Transverse colon (tissue), 4 donors: Measurements from ENCODE around the gene FRS3. TPM values are rescaled to one million over a fixed set of nuclear protein-coding genes. Genes with fewer than 3 reads are reported as not detected.

Experiments used
- DNase-seq: peaks from one replicate; pipeline ENCODE4 v3.0.0-alpha.2; 2019
- H3K27ac ChIP-seq, 4 donors: fragments of 200-600 bp; sonication (generic); 2 replicates each; pipeline ENCODE4 v1.5.1; 2016 to 2018; ENCODE audit warnings: inconsistent platforms in 4 of 4
- H3K27me3 ChIP-seq: fragments of 200-600 bp; sonication (generic); 2 replicates; pipeline ENCODE4 v1.5.1; 2017; ENCODE audit warnings: inconsistent platforms
- H3K36me3 ChIP-seq, 4 donors: fragments of 200-600 bp; sonication (generic); 2 replicates each; pipeline ENCODE4 v1.5.1; 2017 to 2019; ENCODE audit warnings: inconsistent platforms in 4 of 4
- H3K4me1 ChIP-seq, 4 donors: fragments of 200-600 bp; sonication (generic); 2 replicates each; pipeline ENCODE4 v1.5.1; 2017 to 2020; ENCODE audit warnings: inconsistent platforms in 4 of 4
- H3K4me3 ChIP-seq, 4 donors: fragments of 200-600 bp; sonication (generic); 1 replicate in 1 of 4; 2 replicates in 3 of 4; pipeline versions ENCODE4 v1.5.1 to v1.6.1; 2017 to 2019; ENCODE audit warnings: inconsistent platforms in 4 of 4
- H3K9me3 ChIP-seq, 2 donors: fragments of 200-600 bp; sonication (generic); 2 replicates each; pipeline ENCODE4 v1.5.1; 2017 to 2019; ENCODE audit warnings: inconsistent platforms in 2 of 2
- EP300 ChIP-seq: sonication (generic); formaldehyde crosslinking; IDR thresholded peaks from one replicate; pipeline ENCODE4 v1.6.1; 2017; ENCODE audit warnings: antibody characterized with exemption, low read depth
- POLR2A ChIP-seq: fragments of 450-650 bp; IDR thresholded peaks from one replicate; pipeline ENCODE4 v1.6.1; 2016; ENCODE audit warnings: antibody characterized with exemption, mild to moderate bottlenecking, moderate library complexity
- POLR2AphosphoS5 ChIP-seq, 3 donors: sonication (generic); formaldehyde crosslinking; IDR thresholded peaks; one replicate each; pipeline ENCODE4 v1.6.1; 2016; ENCODE audit warnings: antibody characterized with exemption in 3 of 3
- WGBS, 2 donors: methylation state at CpG; one replicate each; pipeline ENCODE4 v1.1.5; 2018; ENCODE audit warnings: low coverage in 1 of 2; 5-methylcytosine and 5-hydroxymethylcytosine counted together
- in situ Hi-C, 4 donors: fragments of 200-750 bp; cut with MboI; loops; one replicate each; pipeline versions ENCODE4 v1.15.0 to v1.15.1; 2017; ENCODE audit warnings: low sequenced_read_pairs in 3 of 4, low pct_ligation_motif_present in 1 of 4, low pct_unique_long_range_greater_than_20kb in 1 of 4
- intact Hi-C: fragments of 100-400 bp; cut with DNase I; formaldehyde crosslinking; loops from one replicate; pipeline ENCODE4 v1.15.1; 2023; ENCODE audit warnings: low total_unique reads
- total RNA-seq, 4 donors: library from RNA; depleted of rRNA; stranded (reverse); fragments of >200 nt; gene quantifications; one replicate each; pipeline ENCODE4 v1.1.0, GENCODE V29; 2016
- TF ChIP-seq, protein P1 (sequence below), 5 experiments: fragments of 200-600 bp in 3 of 5; fragments of 450-650 bp in 2 of 5; sonication (generic) in 3 of 5; IDR thresholded peaks; 1 replicate in 2 of 5; 2 replicates in 3 of 5; pipeline ENCODE4 v1.5.1; 2016 to 2017; ENCODE audit warnings: antibody characterized with exemption in 5 of 5, inconsistent platforms in 3 of 5, mild to moderate bottlenecking in 2 of 5, moderate library complexity in 1 of 5

The FRS3 gene
- total RNA-seq, 4 donors from 2014 or later = 2.8 to 4.5 (median 3.2) TPM

DNA sequence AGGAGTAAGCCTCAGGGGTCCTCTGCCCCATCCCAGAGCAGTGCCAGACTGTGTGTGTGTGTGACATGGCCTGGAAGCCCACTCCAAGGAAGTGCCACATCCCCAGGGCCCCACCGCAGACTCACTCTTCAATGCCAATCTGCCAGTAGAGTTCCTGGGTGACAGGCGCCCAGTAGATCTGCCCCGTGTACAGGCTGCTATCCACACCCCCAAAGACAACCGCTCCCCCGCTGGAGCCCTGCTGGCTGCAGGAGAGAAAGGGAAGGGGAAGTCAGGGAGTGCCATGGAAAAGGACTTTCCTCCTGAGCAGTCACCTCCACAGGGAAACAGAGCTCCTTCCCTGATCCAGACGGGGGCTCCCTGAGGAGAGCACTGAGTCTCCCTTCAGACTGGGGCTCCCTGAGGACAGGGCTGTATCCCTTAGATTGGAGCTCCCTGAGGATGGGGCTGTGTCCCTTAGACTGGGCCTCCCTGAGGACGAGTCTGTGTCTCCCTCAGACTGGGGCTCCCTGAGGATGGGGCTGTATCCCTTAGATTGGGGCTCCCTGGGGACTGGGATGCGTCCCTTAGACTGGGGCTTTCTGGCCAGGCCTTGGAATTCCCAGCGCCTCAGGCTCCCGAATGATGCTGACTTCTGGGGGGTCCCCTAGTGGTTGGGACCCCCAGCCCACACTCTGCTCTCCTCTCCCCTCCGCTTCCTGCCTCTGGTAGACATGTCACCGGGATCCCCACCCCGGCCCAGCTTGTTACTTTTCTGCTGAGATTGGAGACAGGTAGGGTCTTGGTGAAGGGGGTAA lies 39.1 kb downstream of the FRS3 start:
- H3K27me3 ChIP-seq = no peaks in the 10 kb centered on the region
- no peak for DNase-seq
- H3K4me3 ChIP-seq = no peak overlapping the region
- TF ChIP-seq EP300 = no peak
- TF ChIP-seq, protein P1, sequence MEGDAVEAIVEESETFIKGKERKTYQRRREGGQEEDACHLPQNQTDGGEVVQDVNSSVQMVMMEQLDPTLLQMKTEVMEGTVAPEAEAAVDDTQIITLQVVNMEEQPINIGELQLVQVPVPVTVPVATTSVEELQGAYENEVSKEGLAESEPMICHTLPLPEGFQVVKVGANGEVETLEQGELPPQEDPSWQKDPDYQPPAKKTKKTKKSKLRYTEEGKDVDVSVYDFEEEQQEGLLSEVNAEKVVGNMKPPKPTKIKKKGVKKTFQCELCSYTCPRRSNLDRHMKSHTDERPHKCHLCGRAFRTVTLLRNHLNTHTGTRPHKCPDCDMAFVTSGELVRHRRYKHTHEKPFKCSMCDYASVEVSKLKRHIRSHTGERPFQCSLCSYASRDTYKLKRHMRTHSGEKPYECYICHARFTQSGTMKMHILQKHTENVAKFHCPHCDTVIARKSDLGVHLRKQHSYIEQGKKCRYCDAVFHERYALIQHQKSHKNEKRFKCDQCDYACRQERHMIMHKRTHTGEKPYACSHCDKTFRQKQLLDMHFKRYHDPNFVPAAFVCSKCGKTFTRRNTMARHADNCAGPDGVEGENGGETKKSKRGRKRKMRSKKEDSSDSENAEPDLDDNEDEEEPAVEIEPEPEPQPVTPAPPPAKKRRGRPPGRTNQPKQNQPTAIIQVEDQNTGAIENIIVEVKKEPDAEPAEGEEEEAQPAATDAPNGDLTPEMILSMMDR (IDR thresholded peaks at IDR 0.05) = no peak
- no peak for TF ChIP-seq POLR2AphosphoS5 (IDR thresholded peaks at IDR 0.05)
- TF ChIP-seq POLR2A = no peak
- H3K4me1 ChIP-seq = peaks cover 14 to 29% (median 24%) of the 10 kb centered on the region in 4 donors
- intact Hi-C loops (no loop called here), in situ Hi-C loops (no loop called here)
- 76 to 87% methylated on average over 3 to 13 of the region's 13 CpGs for WGBS, 2 donors
- no peaks in the 10 kb centered on the region for H3K9me3 ChIP-seq
- H3K36me3 ChIP-seq = no peaks in the 10 kb centered on the region
- H3K27ac ChIP-seq = peak overlapping the region; percentile 81 to 90 (median 85)

DNA sequence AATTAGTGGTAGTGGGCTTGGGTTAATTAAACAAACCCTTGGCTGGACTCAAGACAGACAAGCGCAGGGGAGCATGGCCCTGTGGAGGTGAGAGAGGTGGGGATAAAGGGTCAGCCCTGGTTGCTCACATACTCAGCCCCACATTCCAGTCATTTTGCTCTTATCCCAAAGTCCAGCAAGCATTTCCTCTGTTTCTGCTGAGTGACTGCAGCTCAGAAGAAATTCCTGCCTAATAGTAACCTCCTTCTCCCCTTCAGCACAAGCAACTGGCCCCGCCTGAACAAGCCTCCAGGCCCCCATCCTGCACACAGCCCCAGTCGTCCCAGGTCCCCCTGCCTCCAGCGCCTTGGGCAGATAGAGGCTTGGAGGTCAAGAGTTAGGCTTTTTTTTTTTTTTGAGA lies 40.7 kb downstream of the FRS3 start:
- in situ Hi-C loops = no loop called here
- DNase-seq = no peak
- no peak overlapping the region for H3K27ac ChIP-seq
- H3K36me3 ChIP-seq = no peaks in the 10 kb centered on the region
- intact Hi-C loops = no loop called here
- no peak for TF ChIP-seq EP300
- TF ChIP-seq POLR2AphosphoS5 (IDR thresholded peaks at IDR 0.05) = no peak
- no peak for TF ChIP-seq POLR2A
- TF ChIP-seq, protein P1 (IDR thresholded peaks at IDR 0.05) = no peak
- no peaks in the 10 kb centered on the region for H3K9me3 ChIP-seq
- no peak overlapping the region for H3K4me3 ChIP-seq
- H3K27me3 ChIP-seq = no peaks in the 10 kb centered on the region
- WGBS, 2 donors = 82 to 100% methylated on average over 1 to 4 of the region's 4 CpGs
- peaks cover 14 to 29% (median 24%) of the 10 kb centered on the region in 4 donors for H3K4me1 ChIP-seq

DNA sequence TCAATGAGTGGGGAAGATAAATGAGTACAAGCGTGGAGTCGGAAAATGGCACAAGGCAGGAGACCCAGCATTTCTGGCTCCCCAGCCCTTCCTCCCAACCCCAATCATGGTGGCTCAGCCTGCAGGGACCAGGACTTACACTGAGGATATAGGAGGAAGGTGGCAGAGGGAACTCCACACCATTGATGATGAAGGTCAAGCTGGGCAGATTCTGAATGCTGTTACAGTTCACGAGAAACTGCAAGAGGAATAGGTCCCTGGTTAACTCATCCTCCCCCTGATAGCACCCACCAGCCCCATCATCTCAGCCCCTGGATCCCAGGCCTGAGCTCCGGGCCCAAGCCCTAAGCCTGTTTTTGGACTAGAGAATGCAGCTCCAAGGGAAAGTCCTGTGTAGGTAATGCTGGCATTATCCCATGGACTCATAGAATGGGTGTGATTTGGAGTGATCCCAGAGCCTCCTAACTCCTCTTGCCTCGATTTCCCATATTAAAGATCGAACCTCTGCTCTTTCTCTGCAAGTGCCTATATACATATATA lies 42.0 kb downstream of the FRS3 start:
- no peaks in the 10 kb centered on the region for H3K36me3 ChIP-seq
- DNase-seq = no peak
- in situ Hi-C loops (no loop called here), intact Hi-C loops (no loop called here)
- H3K4me3 ChIP-seq = no peak overlapping the region
- H3K4me1 ChIP-seq = peaks cover 24 to 41% (median 37%) of the 10 kb centered on the region in 4 donors
- no peak overlapping the region for H3K27ac ChIP-seq
- H3K9me3 ChIP-seq = no peaks in the 10 kb centered on the region
- TF ChIP-seq, protein P1 (IDR thresholded peaks at IDR 0.05) = no peak
- TF ChIP-seq POLR2A = no peak
- no peak for TF ChIP-seq EP300
- H3K27me3 ChIP-seq = no peaks in the 10 kb centered on the region
- 87 to 91% methylated on average over 5 to 6 of the region's 6 CpGs for WGBS, 2 donors

DNA sequence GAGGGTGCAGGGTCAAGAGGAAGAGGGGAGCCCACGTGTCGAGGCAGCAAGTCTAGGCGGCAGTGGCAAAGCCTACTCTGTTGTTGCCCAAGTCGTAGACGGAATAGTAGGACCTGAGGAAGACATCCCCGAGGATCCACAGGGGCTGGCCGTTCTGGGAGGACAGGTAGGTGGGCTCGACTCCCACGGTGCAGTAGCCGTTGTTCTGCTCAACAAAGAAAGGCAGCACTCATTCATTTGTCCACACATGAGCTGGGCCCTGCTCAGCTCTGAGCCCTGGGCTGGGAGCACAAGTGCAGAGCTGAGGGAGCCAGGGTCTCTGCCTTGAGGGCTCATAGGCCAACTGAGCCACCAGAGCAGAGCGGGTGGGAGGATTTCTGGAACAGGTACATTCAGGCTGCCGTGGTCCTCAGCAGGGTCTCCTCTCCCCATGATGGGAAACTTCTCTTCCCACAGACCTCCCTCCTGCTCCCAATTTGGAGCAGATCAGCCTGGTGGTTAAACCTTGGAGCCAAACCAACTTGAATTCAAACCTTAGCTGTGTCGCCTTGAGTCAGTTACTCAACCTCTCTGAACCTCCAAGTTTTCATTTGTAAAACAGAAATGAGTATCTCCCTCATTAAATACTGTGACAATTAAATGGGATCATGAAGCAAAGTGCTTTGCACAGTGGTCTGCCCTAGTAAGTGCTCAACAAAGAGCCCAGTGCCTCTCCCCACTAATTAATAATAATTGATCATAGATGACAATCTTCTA lies 42.7 kb downstream of the FRS3 start:
- no peak for DNase-seq
- in situ Hi-C loops (no loop called here), intact Hi-C loops (no loop called here)
- Histone ChIP-seq H3K4me3 (no peak overlapping the region), H3K27me3 (no peaks in the 10 kb centered on the region), H3K27ac (no peak overlapping the region), H3K9me3 (no peaks in the 10 kb centered on the region), H3K36me3 (no peaks in the 10 kb centered on the region), H3K4me1 (peaks cover 25 to 39% (median 36%) of the 10 kb centered on the region in 4 donors)
- TF ChIP-seq, protein P1 (IDR thresholded peaks at IDR 0.05) = no peak
- TF ChIP-seq POLR2AphosphoS5 (IDR thresholded peaks at IDR 0.05) = no peak
- no peak for TF ChIP-seq POLR2A
- no peak for TF ChIP-seq EP300
- 90% methylated on average over 13 of the region's 13 CpGs; no CpG with 5 or more reads in 1 of the 2 donors for WGBS, 2 donors
